Fibroblast of the conjunctiva (primary cell): ENCODE measurements around the gene LGALS16.
"Not testable (repeated sequence)": the region's sequence is repeated elsewhere in the genome, so short reads cannot be mapped to it uniquely, and the experiment has no call there.

Experiments
- DNase-seq: peaks from one replicate; pipeline ENCODE4 v3.0.0-alpha.2; 2010; ENCODE audit warnings: low read depth

The LGALS16 gene

DNA sequence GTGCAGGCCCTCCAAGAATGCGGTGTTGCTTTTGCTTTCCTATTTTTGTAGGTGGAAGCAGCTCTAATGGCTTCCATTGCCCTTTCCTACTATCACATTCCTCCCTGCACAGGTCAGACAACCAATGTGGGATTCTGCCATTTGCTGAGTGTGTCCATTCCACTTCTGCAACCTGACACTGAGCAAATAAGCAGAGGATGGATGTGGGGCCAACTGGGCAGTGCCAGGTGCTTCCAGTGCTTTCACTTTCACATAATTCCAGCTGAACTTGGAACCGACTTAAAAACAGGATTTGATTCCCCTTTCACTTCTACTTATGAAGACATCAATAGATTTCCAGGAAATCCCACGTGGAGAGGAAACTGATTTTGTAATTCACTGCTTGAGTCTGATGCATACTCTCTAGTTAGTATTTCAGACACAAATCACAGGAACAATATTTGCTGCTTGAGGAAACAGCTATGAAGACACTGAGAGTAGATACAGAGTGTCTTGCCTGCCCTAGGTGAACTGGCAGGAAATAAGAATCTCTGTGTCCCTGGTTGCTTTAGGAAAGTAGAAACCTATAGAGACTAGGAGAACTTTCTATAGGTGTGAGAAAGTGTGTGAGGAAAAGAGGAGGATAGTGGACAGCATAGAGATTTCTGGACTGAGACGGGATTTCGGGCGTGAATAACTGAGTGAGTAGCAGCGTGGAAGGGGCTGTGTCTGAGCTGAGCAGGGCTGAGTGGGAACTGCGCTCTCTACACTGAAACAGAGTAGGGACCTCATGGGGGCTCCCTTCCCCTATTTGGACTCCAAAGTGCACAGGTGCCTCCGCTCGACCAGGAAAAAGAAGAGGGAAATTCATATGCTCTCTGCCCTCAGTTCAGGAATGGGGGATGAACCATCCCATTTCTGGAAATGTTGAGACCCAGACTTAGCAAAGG, 22.5 kb downstream of the LGALS16 start:
- no peak for DNase-seq

DNA sequence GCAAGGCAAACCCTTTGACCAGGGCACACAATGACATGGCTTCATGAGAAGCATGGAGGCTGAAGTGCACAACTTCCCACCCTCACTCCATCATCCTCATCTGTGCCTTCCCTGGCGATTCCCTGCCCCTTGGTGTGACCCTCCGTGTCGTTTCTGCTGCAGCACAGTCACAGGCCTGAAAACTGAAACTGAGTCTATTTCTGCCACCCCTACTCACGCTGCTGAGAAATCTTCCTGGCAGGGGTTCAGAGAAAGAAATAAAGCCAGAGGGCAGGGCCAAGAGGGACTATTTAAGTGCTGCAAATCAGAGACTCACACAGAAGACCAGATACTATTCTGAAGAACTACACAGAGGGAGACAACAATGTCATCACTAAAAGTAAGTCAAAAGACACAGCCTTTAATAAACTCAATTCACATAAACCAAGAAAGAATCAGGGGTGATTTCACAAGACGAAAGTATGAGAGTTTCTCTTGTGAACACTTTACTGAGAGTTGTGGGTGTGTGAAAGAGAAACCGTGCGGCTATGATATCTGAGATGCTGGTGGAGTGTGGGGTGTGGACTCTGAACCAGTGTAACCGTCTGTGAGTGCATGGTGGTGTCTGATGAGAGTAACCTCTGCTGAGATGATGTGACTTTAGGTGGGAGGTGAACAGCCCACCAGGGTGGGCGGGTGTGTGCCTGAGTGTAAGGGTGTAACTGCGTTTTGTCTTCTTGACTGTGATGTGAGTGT, 23.5 kb downstream of the LGALS16 start:
- no peak for DNase-seq

DNA sequence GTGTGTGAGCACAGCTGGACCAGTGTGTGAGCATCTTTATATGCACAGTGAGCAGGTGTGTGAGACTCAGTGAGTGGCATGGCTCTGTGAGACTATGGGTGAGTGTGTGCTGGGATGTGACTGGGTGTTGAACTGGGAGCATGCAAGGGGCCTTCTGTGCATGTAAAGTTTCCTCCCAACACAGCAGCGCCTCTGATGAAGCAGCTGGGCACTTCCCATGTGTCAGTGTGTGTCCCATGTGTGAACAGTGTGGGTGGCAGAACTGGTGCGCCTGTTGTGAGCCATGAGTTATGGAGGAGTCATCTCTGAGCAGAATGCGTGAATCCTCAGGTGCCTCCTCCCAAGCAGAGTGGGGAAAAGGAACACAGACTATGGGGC, 24.1 kb downstream of the LGALS16 start:
- DNase-seq: no peak

DNA sequence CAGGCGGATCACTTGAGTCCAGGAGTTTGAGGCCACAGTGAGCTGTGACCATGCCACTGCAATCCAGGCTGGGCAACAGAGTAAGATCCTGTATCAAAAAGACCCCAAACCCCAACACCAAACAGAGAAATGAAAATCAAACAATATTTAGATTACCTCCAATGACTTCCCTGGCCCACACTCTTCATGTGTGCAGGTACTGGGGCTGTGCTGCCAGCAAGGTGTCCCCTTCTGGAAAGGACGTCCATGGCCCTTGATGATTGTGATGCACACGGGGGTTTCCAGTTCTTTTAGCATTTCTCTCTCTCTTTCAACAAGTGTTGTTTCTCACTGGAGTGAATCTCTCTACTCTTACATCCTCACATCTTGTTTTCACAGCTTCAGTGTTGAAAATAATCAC, 24.9 kb downstream of the LGALS16 start:
- DNase-seq: no peak

DNA sequence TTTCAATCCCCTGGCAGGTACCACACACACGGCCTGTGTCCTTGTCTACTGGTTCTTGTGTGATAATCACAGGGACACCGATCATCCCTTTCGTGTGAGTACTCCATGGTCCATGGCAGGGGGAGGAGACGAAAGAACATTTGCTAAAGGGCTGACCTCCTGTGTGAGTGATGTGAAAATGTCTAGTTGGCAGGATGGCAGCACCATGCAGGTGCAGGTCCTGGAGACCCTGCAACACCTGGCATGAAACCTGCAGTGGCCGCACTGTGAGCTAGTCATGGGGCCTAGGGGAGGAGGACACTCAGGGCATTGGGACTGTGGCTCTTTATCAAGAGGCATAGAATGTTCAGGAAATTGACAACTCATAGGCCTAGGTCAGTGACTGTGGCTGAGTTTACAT, 25.7 kb downstream of the LGALS16 start:
- DNase-seq: no peak

DNA sequence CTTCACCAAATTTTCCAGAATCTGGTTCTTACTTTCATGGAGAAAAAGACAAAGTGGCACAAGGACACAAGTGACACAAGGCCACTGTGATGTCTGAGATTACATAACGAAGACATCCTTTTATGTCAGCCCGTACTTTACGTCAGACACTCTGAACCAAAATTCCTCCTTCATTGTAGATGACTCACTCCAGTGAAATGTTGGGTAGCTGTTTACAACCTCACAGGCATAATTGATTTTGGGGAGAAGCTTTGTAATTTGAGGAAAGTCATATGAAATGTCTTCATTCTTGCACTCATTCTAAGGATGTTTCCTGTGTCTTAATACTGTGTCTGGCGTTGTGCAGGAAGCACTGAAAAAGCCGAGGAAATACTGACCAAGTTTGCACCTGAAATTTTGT, 28.6 kb downstream of the LGALS16 start:
- no peak for DNase-seq

DNA sequence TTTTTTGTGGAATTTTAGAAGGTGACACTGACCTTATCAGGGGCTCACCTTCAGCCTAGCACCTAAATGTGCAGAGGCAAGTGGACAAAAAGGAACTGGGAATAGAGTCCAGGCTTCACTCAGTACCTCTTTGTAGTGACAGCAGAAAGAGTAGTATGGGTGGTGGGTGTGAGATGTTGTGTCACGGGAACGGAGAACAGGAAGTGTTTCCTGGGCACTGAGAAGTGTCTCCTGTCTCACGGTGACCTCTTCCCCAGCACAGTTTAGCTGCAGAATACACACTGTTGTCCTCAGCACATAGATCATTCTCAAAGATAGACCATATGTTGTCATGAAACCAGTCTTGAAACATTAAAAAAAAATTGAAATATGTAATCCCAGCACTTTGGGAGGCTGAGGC, 31.0 kb downstream of the LGALS16 start:
- DNase-seq: no peak

DNA sequence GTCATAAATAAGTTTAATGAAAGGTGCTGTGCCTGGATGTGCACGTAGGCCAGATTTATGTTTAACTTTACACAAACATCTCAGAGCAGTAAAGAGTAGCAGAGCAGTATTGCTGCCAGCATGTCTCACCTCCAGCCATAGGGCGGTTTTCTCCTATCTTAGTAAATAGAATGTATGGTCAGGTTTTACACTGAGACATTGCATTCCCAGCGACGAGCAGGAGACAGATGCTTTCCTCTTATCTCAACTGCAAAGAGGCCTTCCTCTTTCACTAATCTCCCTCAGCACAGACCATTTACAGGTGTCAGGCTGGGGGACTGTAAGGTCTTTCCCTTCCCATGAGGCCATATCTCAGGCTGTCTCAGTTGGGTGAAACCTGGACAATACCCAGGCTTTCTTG, 32.9 kb downstream of the LGALS16 start:
- DNase-seq: not testable (repeated sequence)

DNA sequence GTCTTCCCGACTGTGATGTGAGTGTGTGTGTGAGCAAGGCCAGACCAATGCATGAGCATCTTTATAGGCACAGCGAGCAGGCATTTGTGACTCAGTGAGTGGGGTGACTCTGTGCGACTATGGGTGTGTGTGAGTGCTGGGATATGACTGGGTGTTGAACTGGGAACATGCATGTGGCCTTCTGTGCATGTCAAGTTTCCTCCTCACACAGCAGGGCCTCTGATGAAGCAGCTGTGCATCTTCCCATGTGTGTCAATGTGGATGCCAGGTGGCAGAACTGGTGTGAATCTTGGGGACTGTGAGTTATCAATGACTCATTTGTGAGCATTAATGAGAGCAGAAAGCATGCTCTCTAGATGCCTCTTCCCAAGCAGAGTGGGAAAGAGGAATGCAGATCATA, 36.5 kb downstream of the LGALS16 start:
- DNase-seq: no peak

DNA sequence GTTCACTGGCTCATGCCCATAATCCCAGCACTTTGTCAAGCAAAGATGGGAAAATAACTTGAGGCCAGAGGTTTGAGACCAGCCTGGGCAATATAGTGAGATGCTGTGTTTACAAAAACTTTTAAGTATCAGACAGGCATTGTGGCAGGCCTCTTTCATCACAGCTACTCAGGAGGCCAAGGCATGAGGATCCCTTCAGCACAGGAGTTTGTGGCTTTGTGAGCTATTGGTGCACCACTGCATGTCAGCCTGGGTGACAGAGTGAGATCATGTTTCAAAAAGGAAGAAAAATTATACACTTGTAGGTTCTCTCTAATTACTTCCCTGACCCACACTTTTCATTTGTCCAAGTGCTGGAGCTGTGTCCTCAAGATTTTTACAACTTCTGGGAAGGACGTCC, 37.1 kb downstream of the LGALS16 start:
- DNase-seq: no peak

DNA sequence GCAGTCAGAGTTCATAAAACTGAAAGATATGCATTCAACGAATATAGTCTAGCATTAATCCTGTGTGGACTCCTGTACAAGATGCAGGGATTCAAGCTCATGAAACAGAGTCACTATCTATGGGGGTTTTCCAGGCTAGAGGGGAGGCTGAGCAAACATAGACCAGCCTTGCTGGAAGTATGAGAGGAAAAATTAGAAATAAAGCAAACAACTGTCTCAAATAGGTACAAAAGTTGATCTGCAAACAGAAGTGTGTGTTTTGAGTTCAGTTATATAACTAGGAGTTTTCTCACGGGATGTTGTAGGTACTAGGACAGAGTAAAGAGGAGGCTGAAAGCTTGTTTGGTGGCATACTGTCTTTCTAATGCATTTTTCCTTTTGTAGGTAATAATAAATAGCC, 40.0 kb downstream of the LGALS16 start:
- no peak for DNase-seq

DNA sequence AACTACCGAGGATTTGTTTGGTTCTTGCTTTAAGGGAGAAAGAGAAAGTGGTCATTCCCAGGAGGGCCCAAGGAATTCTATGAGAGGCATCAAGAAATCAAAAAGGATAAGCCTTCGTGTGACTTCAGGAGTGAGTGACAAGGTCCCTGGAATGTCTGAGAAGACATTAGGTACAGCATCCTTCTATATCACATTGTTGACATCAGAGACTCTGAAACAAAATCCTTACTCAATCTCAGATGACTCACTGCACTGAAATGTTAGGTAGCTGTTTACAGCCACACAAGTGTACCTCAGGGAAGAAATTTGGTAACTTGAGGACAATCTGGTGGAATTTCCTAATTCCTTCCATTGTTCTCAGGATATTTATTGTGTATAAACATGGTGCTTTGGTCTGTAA, 40.7 kb downstream of the LGALS16 start:
- no peak for DNase-seq

DNA sequence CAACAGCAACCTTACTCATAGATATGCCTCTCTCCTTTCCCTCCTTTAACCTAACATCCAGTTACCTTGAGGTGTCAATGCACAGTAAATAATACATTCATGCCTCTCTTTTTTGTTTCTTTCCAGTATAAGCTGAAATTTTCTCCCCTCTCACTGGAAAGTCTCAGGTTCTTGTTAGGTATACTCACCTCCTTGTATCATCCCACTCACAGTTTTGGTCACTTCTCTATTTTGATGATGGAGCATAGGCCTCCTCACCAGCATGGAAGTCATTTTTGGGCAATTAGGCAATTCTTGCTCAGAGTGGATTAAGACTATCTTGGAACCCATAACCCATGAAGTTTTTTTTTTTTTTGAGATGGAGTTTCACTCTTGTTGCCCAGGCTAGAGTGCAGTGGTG, 42.8 kb downstream of the LGALS16 start:
- no peak for DNase-seq

DNA sequence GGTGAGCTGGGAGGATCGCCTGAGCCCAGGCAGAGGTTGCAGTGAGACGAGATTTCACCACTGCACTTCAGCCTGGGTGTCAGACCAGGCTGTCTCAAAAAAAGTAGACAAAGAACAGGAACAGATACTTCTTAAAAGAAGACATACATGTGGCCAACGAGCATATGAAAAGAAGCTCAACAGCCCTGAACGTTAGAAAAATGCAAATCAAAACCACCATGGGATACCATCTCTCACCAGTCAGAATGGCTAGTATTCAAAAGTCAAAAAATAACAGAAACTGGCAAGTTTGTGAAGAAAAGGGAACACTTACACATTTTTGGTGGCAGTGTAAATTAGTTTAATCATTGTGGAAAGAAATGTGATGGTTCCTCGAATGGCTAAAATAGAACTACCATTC, 45.6 kb downstream of the LGALS16 start:
- DNase-seq: no peak

DNA sequence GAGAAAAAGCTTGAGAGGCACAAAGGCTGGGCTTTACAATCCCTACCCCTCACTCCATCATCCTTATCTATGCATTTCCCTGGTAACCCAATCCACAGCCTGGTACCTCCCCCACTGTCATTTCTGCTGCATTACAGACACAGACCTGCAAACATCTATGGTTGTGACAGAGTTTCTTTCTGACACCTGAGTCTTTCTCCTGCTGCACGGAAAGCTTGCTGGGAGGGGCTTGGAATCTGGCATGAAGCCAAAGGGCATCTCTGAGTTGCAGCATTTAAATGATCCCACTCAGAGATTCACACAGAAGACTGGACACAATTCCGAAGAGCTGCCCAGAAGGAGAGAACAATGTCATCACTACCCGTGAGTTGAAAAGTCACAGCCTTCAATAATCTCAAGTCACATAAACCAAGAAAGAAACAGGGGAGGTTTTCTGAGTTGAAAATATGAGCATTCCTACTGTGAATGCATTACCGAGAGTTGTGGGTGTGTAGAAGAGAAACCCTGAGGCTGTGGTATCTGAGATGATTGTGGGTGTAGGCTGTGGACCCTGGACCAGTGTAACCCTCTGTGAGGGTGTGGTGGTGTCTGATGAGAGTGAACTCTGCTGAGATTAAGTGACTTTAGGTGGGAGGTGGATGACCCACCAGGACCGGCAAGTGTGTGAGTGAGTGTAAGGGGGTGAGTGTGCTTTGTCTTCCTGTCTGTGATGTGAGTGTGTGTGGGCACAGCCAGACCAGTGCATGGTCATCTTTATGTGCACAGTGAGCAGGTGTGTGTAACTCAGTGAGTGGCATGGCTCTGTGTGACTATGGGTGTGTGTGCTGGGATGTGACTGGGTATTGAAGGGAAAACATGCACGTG, 48.7 kb downstream of the LGALS16 start, which contains the start of gene LGALS14:
TSS of gene LGALS14 (plus strand) at position 301 of the 864 bp plus-strand sequence. CDS start at position 349, 48 bp downstream.
- DNase-seq: no peak

DNA sequence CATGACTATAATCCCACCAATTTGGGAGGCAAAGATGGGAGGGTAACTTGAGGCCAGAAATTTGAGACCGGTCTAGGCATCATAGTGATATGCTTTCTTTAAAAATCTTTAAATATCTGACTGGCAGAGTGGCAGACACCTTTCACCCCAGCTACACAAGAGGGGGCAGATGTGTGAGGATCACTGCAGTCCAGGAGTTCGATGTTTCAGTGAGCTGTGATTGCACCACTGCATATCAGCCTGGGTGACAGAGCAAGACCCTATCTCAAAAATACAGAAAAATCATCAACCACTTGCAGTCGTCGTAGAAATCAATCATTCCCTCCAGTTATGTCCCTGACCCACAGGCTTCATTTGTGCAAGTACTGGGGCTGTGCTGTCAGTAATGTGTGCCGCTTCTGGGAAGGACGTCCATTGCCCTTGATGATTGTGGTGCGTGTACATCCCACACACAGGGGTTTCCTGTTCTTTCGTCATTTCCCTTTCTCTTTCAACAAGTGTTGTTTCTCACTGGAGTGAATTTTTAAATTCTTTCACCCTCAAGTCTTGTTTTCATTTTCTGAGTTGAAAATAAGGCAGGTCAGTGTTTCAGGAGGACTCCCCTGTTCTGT, 50.0 kb downstream of the LGALS16 start:
- DNase-seq: no peak

DNA sequence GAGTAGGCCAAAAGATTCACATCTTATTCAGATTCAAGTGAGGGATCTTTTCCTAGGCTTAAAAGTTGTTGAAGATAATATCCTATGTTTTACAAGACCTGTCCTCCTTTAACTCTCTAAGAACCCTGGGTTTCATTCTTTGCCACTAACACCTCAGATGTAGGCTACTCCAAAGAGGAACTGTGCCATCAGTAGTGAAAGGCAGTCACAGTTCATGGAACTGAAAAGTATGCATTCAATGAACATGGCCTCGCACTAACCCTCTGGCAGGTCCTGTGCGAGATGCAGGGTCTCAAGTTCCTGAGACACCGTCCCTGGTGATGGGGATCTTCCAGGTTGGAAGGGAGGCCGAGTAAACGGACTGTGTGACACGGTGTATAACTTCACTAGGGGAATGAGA, 52.9 kb downstream of the LGALS16 start:
- DNase-seq: no peak

DNA sequence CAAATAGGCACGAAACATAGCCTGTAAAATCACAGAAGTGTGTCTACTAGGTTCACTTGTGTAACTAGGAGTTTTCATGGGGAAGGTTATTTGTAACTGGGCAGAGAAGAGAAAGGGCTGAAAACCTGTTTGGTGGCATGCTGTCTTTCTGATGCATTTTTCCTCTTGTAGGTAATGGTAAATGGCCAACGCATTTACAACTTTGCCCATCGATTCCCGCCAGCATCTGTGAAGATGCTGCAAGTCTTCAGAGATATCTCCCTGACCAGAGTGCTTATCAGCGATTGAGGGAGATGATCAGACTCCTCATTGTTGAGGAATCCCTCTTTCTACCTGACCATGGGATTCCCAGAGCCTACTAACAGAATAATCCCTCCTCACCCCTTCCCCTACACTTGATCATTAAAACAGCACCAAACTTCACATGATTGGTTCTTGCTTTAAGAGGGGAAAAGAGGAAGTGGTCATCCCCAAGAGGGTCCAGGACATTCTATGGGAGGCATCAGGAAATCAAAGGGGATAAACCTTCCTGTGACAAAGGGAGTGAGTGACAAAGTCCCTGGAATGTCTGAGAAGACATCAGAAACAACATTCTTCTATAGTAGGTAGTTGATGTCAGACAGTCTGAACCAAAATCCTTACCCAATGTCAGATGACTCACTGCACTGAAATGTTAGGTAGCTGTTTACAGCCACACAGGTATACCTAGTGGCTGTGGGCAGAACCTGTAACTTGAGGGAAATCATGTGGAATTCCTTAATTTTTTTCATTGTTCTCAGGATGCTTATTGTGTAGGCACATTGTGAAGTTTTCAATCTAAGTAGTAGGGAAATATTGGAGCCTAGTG, 53.5 kb downstream of the LGALS16 start:
- no peak for DNase-seq
